Astrocyte (in vitro differentiated cells and primary cell): ENCODE data around the gene OTOGL.

ENCODE experiments used
- EZH2 ChIP-seq: IDR thresholded peaks from 2 replicates; pipeline ENCODE4 v1.6.1; 2012; ENCODE audit warnings: mild to moderate bottlenecking, low read length, inconsistent platforms; ENCODE audit not compliant: insufficient read depth
- TF ChIP-seq, protein P1 (sequence below): IDR thresholded peaks from 2 replicates; pipeline ENCODE4 v1.5.1; 2011; ENCODE audit warnings: low read depth, mild to moderate bottlenecking, inconsistent platforms, low read length, moderate library complexity; ENCODE audit not compliant: insufficient read depth

DNA sequence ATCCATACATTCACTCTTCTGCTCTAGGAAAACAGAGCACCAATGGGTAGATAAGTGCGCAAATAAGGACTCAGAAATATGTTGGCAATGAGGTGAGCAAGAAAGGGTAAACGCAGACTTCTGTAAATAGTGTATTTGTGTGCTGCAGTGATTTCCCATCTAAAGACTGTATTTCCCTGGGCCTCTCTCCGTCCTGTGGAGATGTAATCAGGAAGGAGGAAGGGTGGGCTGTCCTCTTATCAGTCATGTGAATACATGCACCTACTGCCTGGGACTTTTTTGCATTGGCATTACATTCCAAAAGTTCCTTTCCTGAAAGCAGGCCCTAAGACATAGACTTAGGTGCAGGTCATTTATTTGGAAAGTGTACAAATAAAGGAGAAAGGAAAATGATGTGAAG, 114.5 kb downstream of the OTOGL start:
- TF ChIP-seq, protein P1, sequence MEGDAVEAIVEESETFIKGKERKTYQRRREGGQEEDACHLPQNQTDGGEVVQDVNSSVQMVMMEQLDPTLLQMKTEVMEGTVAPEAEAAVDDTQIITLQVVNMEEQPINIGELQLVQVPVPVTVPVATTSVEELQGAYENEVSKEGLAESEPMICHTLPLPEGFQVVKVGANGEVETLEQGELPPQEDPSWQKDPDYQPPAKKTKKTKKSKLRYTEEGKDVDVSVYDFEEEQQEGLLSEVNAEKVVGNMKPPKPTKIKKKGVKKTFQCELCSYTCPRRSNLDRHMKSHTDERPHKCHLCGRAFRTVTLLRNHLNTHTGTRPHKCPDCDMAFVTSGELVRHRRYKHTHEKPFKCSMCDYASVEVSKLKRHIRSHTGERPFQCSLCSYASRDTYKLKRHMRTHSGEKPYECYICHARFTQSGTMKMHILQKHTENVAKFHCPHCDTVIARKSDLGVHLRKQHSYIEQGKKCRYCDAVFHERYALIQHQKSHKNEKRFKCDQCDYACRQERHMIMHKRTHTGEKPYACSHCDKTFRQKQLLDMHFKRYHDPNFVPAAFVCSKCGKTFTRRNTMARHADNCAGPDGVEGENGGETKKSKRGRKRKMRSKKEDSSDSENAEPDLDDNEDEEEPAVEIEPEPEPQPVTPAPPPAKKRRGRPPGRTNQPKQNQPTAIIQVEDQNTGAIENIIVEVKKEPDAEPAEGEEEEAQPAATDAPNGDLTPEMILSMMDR: no peak
- no peak for TF ChIP-seq EZH2
